Measurements from ENCODE around the gene GUCY2C.

DNA sequence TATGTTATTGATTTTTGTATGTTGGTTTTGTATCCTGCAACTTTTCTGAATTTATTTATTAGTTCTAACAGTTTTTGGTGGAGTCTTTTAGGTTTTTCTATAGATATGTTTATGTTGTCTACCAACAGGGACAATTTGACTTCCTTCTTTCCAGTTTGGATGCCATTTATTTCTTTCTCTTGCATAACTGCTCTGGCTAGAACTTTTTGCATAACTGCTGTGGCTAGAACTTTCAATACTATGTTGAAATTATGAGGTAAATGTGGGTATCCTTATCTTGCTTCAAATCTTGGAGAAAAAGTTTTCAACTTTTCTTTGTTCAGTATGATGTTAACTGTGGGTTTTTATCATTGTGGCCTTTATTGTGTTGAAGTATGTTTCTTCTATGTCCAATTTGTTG, 88.8 kb downstream of the GUCY2C start:
- TF ChIP-seq, protein P1, sequence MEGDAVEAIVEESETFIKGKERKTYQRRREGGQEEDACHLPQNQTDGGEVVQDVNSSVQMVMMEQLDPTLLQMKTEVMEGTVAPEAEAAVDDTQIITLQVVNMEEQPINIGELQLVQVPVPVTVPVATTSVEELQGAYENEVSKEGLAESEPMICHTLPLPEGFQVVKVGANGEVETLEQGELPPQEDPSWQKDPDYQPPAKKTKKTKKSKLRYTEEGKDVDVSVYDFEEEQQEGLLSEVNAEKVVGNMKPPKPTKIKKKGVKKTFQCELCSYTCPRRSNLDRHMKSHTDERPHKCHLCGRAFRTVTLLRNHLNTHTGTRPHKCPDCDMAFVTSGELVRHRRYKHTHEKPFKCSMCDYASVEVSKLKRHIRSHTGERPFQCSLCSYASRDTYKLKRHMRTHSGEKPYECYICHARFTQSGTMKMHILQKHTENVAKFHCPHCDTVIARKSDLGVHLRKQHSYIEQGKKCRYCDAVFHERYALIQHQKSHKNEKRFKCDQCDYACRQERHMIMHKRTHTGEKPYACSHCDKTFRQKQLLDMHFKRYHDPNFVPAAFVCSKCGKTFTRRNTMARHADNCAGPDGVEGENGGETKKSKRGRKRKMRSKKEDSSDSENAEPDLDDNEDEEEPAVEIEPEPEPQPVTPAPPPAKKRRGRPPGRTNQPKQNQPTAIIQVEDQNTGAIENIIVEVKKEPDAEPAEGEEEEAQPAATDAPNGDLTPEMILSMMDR (IDR thresholded peaks at IDR 0.05) = no peak
- no peak for TF ChIP-seq POLR2A (IDR thresholded peaks at IDR 0.05)
